Measurements from ENCODE around the gene PUS1.
"Not testable (repeated sequence)": the region's sequence is repeated elsewhere in the genome, so short reads cannot be mapped to it uniquely, and the experiment has no call there.

Gene PUS1

GRCh38 chr12:131941116-131941986, 12.3 kb downstream of the PUS1 start:
- DNase-seq = no peak

GRCh38 chr12:131941987-131942341, 12.9 kb downstream of the PUS1 start:
- no peak for DNase-seq

GRCh38 chr12:131942671-131943070, 13.6 kb downstream of the PUS1 start:
- DNase-seq = no peak

GRCh38 chr12:131943389-131943788, 14.3 kb downstream of the PUS1 start:
- DNase-seq = no peak

- DNase-seq = no peak
These were observed 14.8 kb downstream of the PUS1 start for GRCh38 chr12:131943876-131944275.

GRCh38 chr12:131944601-131945251, 15.7 kb downstream of the PUS1 start:
- DNase-seq = no peak

GRCh38 chr12:131946757-131947156, 17.7 kb downstream of the PUS1 start:
- DNase-seq = no peak

- no peak for DNase-seq
These were observed 18.5 kb downstream of the PUS1 start for GRCh38 chr12:131947482-131948027.

- DNase-seq = no peak
These were observed 19.2 kb downstream of the PUS1 start for GRCh38 chr12:131948166-131948712.

- DNase-seq = not testable (repeated sequence)
These were observed 19.8 kb downstream of the PUS1 start for GRCh38 chr12:131948713-131949430.

GRCh38 chr12:131949431-131950181, 20.5 kb downstream of the PUS1 start, which contains the start of gene EP400:
EP400 (plus strand) TSS chr12:131949942; CDS start chr12:131960620, 10,678 bp downstream.
- DNase-seq = peak; percentile 67

- DNase-seq = no peak
These were observed 21.3 kb downstream of the PUS1 start for GRCh38 chr12:131950182-131950913.

- DNase-seq = not testable (repeated sequence)
These were observed 24.7 kb downstream of the PUS1 start for GRCh38 chr12:131953810-131954209.

- not testable (repeated sequence) for DNase-seq
These were observed 25.4 kb downstream of the PUS1 start for GRCh38 chr12:131954460-131954859.

GRCh38 chr12:131959116-131959515, 30.0 kb downstream of the PUS1 start:
- no peak for DNase-seq

GRCh38 chr12:131959641-131960589, 30.8 kb downstream of the PUS1 start:
- DNase-seq = no peak

- not testable (repeated sequence) for DNase-seq
These were observed 31.7 kb downstream of the PUS1 start for GRCh38 chr12:131960590-131961325.

- not testable (repeated sequence) for DNase-seq
These were observed 32.3 kb downstream of the PUS1 start for GRCh38 chr12:131961328-131961727.

GRCh38 chr12:131962069-131962468, 33.0 kb downstream of the PUS1 start:
- DNase-seq = no peak
